ENCODE results near the gene MAN2A2.

Gene MAN2A2

DNA sequence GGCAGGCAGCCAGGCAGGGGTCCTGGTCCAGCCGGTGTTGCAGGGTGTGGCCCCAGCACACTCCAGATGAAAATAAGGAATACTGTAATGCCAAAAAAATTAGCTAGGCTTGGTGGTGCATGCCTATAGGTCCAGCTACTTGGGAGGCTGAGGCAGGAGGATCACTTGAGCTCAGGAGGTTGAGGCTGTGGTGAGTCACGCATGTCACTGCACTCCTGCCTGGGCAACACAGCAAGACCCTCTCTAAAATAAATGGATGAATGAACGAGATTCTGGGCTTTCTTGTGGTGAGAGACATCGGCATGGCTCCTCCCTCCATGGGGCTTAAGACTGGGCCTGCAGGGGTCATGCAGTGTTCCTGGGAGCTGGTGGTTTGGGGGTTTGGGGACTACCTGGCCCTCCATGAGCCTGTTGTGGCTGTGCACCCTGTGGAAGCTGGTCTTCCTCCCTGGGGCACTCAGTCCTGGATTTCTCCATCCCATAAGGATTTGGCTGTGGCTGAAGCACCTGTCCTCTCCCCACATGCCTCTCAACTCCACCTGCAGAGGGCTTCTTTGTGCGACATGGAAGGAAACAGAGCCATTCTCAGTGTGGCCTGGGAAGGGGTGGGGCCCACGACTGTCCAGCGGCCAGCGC is 44.0 kb downstream of the MAN2A2 start:
- DNase-seq (ENCODE audit: low spot score): no peak

DNA sequence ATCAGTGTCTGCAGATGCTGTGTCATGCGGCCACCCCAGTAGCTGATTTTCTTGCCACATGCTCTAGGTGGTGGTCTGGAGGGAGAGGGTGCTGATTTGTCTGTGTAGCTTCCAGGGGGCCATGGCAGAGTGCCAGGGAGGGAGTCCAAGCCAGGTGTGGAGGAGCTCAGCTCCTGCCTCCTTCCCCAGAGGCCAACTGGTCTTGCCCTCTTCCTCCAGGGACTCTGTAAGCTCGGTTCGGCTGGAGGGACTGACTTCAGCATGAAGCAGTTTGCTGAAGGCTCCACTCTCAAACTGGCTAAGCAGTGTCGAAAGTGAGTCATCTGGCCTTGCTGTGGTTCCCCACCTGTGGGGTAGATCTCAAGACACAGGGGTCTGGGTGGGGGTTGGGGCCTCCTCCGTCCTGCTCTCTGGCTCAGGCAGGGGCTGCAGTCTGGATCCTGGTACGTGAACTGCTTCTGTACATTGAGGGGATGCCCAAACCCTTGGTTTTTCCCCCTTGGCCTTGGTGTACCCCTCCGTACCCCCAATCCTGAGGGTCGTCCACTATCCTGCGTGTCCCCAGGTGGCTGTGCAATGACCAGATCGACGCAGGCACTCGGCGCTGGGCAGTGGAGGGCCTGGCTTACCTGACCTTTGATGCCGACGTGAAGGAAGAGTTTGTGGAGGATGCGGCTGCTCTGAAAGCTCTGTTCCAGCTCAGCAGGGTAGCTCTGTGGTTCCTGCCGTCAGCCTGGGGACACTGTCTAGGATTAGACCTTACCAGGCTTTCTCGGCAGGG is 44.7 kb downstream of the MAN2A2 start:
- DNase-seq (ENCODE audit: low spot score): no peak

DNA sequence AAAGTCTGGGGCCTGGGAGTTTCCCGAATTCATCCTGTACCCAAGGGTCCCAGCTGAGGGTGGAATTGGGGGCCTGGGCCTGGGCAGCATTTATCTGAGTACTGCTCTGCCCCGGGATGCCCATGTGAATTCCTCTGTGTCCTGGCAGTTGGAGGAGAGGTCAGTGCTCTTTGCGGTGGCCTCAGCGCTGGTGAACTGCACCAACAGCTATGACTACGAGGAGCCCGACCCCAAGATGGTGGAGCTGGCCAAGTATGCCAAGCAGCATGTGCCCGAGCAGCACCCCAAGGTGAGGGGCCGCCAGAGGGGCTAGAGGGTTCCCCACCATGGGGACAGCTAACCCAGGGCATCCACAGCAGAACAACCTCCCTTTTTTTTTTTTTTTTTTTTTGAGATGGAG is 45.4 kb downstream of the MAN2A2 start:
- DNase-seq (ENCODE audit: low spot score): no peak

DNA sequence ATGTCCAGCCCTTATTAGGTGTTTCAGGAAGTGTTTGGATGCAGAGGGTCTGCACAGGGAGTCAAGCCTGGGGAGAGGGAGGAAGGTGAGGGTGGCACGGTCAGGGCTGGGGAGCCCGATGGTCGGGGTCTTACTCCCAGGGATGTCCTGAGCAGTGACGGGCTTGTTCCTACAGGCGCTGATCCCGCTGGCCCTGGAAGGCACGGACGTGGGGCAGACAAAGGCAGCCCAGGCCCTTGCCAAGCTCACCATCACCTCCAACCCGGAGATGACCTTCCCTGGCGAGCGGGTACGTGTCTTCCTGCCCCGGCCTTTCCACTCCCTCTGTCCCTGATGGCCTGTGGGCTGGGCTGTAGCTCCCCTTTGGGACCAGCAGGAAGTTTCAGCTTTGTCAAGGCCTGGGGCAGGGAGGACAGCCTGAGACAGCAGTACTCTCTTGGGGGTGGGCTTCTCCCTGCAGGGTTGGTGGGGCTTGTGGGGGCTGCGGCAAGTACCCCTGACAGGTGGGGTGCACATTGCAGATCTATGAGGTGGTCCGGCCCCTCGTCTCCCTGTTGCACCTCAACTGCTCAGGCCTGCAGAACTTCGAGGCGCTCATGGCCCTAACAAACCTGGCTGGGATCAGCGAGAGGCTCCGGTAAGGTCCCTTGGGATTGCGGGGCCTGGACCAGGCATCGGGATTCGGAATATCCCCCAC is 47.0 kb downstream of the MAN2A2 start:
- no peak for DNase-seq (ENCODE audit: low spot score)

DNA sequence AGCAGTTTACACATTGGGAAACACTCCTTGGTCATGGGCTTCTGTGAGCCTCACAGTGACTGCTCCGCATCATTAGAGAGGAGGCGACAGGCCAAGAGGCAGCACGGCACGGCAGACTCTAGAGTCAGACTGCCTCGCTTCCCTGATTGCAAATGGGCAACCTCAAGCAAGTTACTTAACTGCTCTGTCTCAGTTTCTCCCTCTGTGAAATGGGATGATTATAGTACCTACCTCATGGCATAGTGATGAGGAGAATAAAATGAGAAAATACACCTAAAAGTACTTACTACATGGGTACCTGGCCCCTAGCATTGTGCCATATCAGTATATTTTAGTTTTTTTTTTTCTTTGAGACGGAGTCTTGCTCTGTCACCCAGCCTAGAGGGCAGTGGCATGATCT is 47.6 kb downstream of the MAN2A2 start:
- no peak for DNase-seq (ENCODE audit: low spot score)

DNA sequence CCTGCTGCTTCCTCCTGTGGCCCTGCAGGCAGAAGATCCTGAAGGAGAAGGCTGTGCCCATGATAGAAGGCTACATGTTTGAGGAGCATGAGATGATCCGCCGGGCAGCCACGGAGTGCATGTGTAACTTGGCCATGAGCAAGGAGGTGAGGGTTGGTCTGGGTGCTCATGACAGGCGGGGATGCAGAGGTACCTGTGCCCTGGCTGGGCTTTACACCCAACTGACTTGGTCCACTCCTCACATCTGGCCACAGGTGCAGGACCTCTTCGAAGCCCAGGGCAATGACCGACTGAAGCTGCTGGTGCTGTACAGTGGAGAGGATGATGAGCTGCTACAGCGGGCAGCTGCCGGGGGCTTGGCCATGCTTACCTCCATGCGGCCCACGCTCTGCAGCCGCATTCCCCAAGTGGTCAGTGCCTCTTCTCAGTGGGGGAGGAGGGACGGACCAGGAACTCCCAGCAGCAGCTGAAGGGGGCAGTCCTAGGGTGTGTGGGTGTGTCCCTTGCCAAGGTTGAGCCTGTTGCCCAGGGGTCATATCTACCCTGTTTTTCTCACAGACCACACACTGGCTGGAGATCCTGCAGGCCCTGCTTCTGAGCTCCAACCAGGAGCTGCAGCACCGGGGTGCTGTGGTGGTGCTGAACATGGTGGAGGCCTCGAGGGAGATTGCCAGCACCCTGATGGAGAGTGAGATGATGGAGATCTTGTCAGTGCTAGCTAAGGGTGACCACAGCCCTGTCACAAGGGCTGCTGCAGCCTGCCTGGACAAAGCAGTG is 50.0 kb downstream of the MAN2A2 start:
- no peak for DNase-seq (ENCODE audit: low spot score)

DNA sequence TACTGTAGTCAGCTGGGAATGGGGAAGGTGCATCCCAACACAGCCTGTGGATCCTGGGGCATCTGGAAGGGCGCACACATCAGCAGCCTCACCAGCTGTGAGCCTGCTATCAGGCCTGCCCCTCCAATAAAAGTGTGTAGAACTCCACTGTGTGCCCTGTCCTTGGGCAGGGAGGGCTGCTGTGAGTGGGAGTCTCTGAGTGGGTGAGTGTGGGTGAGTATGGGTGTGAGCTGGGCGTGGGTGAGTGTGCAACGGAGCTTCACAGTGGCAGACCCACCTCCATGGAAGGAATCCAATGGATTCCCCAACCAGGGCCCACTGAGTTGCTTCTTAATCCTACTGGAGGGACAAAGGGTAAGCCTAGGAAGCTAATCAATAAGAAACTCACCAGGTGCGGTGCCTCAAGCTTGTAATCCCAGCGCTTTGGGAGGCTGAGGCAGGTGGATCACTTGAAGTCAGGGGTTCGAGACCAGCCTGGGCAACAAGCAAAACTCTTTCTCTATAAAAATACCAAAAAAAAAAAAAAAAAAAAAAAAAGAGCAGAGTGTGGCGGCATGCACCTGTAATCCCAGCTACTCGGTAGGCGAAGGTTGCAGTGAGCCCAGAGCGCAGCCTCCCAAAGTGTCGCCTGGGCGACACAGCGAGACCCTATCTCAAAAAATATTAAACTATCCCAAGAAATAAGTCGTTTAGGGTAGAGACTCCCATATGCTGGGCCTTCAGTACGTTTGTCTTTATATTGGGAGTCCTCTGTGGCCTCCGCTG is 51.0 kb downstream of the MAN2A2 start:
- DNase-seq (ENCODE audit: low spot score): no peak

DNA sequence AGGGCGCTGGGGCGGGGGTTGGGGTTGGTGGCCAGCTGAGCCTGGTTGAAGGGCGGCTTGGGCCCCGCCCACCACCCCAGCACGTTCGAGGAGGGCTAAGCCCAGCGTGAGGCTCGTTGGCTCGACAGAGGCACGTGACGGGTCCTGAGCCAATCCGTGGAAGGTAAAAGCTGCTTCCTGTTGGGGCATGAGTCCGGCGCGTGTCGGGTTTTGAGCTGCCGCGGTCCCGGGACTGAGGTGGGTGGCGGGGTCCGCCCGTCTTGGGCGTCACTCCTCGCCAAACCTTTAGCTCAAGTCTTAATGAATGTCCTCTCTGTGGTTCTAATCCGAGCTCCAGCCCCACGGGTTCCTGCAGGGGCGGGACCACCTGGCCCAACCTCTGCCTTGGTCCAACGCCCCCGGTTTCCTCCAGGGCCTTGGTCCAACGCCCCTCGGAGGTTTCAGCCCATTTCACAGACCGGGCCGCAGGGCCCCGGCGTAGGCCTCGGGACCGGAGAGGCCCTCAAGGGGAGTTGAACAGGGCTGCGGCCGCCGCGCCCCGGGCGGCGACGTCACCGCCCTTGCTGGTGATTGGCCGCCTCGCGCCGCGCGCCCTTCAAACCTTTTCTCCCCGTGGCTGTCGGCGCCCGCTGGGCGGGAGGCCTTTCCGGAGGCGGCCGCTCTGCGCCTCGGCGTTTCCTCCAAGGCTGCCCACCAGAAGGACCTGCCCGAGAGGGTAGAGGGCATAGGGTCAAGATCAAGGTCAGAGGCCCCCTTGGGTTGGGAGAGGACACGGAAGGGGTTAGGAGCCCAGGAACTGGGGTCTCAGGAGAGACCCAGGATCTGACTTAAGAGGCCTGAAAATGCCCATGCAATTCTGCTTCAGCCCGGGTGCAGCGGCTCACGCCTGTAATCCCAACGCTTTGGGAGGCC is 51.9 kb downstream of the MAN2A2 start, which contains the start of gene RCCD1:
TSS of gene RCCD1 (plus strand) at position 173 of the 912 bp plus-strand sequence. CDS start 1,851 bp downstream, outside the sequence.
- DNase-seq (ENCODE audit: low spot score): peak; percentile 100

DNA sequence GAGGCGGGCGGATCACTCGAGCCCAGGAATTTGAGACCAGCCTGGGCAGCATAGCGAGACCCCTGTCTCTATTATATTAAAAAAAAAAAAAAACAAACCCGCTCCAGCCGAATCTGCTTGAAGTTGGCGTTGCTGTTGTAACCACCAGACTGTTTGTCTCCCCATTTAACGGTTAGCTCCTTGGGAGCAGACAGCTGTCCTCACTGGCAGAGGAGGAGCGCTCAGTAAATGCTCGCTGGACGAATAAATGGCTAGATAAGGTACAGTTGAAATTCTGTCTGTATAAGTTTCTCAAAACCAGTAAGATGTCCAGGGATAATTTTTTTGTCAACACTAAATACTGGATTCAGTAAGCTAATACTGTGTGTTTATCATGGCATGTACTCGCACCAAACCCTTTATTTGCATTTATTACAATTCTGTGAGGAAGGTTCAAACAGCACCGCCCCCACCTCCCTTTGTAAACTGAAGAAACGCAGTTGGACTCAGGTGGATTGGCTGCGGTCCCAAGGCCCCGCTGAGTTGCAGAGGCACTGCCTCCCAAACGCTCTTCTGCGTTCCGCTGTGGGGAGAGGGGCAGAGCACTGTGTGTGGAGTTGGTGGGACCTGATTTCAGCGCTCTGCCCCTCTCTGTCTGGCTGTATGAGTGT is 52.6 kb downstream of the MAN2A2 start:
- no peak for DNase-seq (ENCODE audit: low spot score)

DNA sequence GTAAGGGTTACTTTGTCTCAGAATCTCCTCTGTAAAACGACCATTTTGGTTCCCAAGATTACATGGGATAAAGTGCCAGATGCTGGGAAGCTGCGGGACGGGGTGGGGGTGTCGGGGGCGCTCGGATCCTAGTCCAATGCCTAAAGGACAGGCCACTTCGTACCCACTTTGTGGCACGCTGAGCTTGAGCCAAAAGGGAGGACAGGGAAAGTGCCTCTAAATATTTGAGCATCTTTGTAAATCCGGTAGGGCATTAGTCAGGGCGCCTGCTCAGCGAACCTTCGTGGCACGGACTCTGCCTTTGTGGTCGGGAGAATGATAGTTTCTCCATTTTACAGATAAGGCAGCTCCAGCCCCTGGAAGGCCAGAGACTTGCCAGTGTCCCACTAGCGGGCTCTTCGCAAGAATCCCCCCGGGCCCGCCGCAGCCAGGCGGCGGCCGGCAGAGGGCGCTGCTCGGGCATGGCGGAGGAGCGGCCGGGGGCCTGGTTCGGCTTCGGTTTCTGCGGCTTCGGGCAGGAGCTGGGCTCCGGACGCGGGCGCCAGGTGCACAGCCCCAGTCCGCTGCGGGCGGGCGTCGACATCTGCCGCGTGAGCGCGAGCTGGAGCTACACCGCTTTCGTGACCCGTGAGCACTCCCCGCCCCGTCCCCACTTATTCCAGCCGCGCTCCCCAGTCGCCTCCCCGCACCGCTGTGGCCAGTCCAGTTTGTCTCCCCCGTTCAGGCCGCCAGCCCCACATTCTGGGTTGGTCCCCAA is 53.4 kb downstream of the MAN2A2 start:
- no peak for DNase-seq (ENCODE audit: low spot score)

DNA sequence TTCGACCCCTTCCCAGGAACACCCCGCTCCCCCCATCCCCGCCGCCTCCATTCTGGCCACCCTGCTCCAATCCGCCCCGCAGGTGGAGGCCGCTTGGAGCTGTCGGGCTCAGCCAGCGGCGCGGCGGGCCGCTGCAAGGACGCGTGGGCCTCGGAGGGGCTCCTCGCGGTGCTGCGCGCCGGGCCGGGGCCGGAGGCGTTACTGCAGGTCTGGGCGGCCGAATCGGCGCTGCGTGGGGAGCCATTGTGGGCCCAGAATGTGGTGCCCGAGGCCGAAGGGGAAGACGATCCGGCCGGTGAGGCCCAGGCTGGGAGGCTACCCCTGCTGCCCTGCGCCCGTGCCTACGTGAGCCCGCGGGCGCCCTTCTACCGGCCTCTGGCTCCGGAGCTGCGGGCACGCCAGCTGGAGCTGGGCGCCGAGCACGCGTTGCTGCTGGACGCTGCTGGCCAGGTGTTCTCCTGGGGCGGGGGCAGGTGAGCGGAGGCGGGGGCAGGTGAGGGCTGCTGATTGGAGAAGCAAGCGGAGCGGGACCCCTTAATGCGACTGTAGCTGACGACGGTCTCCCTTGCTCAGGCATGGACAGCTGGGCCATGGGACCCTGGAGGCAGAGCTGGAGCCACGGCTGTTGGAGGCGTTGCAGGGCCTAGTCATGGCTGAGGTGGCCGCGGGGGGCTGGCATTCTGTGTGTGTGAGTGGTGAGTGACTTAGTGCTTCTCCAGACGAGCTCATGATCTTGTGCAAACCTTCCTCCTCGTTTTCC is 54.1 kb downstream of the MAN2A2 start:
- DNase-seq (ENCODE audit: low spot score): no peak

DNA sequence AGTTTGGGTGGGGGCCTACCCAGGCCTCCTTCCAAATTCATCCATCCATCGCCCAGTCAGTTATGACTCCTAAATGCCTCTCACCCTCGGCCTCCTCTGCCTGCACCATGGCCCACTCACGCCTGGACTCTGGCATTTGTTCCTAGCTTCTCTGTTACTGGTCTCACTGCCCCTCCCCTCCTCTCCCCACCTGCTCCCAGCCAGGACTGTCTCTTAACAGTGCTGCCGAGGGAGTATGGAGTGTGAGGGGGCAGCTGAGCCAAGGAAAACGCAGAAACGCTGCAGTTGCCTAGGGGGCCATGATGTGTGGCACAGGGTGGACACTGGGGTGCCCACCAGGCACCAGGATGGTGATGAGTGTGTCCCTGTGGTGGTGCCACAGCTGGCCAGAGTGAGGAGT is 54.7 kb downstream of the MAN2A2 start:
- no peak for DNase-seq (ENCODE audit: low spot score)

DNA sequence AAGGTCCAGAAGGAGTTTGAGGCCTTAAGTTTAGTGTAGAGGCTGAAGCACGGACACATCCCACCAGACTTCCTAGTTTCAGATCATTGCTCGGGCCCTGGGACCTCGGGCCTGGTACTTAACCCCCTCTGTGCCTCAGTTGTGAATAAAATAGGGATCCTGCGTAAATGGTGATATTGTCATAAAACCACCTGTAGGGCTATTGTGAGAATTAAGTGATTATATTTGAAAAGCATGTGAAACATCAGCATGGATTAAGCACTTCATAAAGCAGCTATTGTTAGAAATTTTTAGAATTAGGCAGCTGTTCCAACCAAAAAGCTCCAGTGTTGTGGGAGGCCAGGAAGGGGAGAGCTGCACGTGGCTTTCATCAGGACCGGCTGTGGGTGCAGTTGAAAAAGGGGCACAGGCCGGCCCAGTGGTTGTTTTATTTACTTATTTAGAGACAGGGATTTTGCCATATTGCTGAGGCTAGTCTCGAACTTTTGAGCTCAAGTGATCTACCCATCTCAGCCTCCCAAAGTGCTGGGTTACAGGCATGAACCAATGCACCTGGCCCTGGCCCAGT is 56.0 kb downstream of the MAN2A2 start:
- DNase-seq (ENCODE audit: low spot score): no peak

DNA sequence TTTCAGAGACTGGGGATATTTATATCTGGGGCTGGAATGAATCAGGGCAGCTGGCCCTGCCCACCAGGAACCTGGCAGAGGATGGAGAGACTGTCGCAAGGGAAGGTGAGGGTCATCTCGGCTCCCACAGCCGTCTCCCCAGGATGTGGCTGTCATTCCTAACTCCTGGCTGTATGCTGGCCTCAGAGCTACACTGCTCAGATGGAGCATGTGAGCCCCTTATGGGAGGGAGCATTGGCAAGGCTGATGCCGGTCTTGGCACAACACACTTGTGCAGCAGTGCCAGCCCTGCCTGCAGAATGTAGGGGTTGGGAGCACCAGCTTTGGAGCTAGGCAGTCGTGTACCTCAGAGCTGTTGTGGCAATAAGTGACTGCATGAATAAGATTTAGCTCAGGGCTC is 56.8 kb downstream of the MAN2A2 start:
- no peak for DNase-seq (ENCODE audit: low spot score)

DNA sequence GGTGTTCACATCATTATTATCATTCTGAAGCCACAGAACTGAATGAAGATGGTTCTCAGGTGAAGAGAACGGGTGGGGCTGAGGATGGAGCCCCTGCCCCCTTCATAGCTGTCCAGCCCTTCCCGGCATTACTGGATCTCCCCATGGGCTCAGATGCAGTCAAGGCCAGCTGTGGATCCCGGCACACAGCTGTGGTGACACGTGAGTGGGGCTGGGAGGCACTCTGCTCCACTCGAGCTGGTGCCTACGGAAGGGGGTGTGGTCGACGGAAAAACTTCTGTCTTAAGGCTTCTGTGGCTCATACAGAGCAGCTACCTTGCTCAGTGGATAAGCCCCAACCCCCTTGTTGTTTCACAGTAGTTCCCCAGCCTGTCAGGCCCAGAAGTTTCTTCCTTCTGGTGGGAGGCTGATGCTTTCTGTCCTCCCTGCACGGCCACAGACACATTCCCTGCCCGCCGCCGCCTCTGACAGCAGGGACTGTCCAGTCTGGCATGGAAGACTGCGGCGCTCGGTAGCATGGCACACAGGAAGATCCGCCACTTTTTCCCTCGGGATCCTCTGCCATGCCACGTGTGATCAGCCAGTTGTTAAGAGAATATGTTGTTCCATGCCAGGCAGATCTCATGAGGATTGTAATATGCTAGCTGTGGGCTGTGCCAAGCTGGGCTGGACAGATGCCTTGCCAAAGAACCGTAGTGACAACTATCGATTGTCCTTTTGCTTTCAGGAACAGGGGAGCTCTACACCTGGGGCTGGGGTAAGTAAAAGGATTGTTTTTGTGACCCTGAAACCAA is 57.4 kb downstream of the MAN2A2 start:
- no peak for DNase-seq (ENCODE audit: low spot score)

DNA sequence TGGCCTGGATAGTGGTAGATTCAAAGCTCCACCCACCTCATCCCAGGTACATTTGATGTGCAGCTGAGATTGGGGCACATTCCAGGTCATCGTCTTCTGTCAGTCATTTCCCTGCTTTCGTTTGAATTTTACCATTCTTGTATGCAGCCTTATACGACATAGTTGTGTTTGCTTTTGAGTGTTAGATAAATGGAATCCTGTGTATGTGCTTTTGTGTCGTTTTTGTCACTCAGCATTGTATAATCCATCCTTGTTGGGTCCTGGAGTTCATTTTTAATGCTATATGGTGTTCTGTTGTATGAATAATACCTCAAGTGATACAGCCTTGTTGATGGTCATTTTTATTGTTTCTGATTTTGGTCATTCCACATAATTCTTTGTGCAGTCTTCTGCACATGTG is 58.9 kb downstream of the MAN2A2 start:
- DNase-seq (ENCODE audit: low spot score): no peak

DNA sequence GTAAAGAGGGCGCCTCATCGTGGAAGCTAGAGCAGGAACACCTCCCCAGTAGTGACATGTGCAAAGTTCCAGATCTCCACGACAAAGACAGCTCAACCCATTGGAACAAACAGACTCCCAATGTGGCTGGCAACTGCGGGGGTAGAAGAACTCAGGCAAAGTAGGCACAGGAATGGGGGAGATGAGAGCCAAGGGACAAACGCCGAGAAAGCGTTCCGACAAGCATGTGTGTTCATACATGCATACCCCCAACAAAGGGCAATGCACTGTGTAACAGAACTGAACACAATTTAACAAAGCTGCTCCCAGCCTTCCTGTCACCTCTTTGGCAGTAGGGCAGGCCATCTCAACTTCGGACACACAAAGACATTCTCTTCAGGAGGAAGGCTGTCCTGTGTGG is 63.2 kb downstream of the MAN2A2 start:
- no peak for DNase-seq (ENCODE audit: low spot score)
